ENCODE data around the gene HACL1.

GRCh38 chr3:15638891-15639262 lies 37.5 kb upstream of the HACL1 start:
- TF ChIP-seq POLR2A (IDR thresholded peaks at IDR 0.05), result no peak
- TF ChIP-seq CTCF (IDR thresholded peaks at IDR 0.05 in 8 of 11, conservative IDR thresholded peaks at IDR 0.05 in 3 of 11), result no peak
- no peak for TF ChIP-seq POLR2AphosphoS5 (IDR thresholded peaks at IDR 0.05)
